GM23248 (cell line): ENCODE results near the gene PARD3B. TPM values are rescaled to one million over a fixed set of nuclear protein-coding genes. Genes with fewer than 3 reads are reported as not detected.

Source experiments
- DNase-seq: peaks from one replicate; pipeline ENCODE4 v3.0.0-alpha.2; 2015
- H2AFZ ChIP-seq: fragments of 200-600 bp; sonication (generic); 2 replicates; pipeline ENCODE4 v1.6.1; 2016; ENCODE audit warnings: antibody characterized with exemption
- H3F3A ChIP-seq: fragments of 200-600 bp; sonication (generic); 2 replicates; pipeline ENCODE4 v1.6.1; 2016; ENCODE audit warnings: mild to moderate bottlenecking, antibody characterized with exemption, mixed run types; ENCODE audit not compliant: insufficient read depth
- H3K27ac ChIP-seq: fragments of 200-600 bp; sonication (generic); 2 replicates; pipeline ENCODE4 v1.5.1; 2016; ENCODE audit warnings: mild to moderate bottlenecking
- H3K27me3 ChIP-seq: fragments of 200-600 bp; sonication (generic); replicated peaks from 2 replicates; pipeline ENCODE4 v1.6.1; 2016; ENCODE audit warnings: mild to moderate bottlenecking; ENCODE audit not compliant: insufficient read depth
- H3K36me3 ChIP-seq: fragments of 200-600 bp; sonication (generic); 2 replicates; pipeline ENCODE4 v1.6.1; 2016; ENCODE audit warnings: low read depth, mild to moderate bottlenecking
- H3K4me1 ChIP-seq: fragments of 200-600 bp; sonication (generic); 2 replicates; pipeline ENCODE4 v1.6.1; 2016; ENCODE audit warnings: mild to moderate bottlenecking; ENCODE audit not compliant: insufficient read depth
- H3K4me2 ChIP-seq: fragments of 200-600 bp; sonication (generic); one replicate; pipeline ENCODE4 v1.6.1; 2016; ENCODE audit warnings: mild to moderate bottlenecking; ENCODE audit not compliant: unreplicated experiment
- H3K4me3 ChIP-seq: fragments of 200-600 bp; sonication (generic); 2 replicates; pipeline ENCODE4 v1.5.1; 2016; ENCODE audit warnings: mild to moderate bottlenecking
- H3K79me2 ChIP-seq: fragments of 200-600 bp; sonication (generic); 2 replicates; pipeline ENCODE4 v1.6.1; 2016; ENCODE audit warnings: mild to moderate bottlenecking; ENCODE audit not compliant: insufficient read depth
- H3K9ac ChIP-seq: fragments of 200-600 bp; sonication (generic); 2 replicates; pipeline ENCODE4 v1.6.1; 2016; ENCODE audit warnings: mild to moderate bottlenecking
- H3K9me2 ChIP-seq: fragments of 200-600 bp; sonication (generic); 2 replicates; pipeline ENCODE4 v1.6.1; 2016; ENCODE audit warnings: mixed run types, mild to moderate bottlenecking, moderate library complexity; ENCODE audit not compliant: insufficient read depth
- H3K9me3 ChIP-seq: fragments of 200-600 bp; sonication (generic); one replicate; pipeline ENCODE4 v1.6.1; 2017; ENCODE audit warnings: low read depth
- H4K20me1 ChIP-seq: fragments of 200-600 bp; sonication (generic); 2 replicates; pipeline ENCODE4 v1.6.0; 2016; ENCODE audit not compliant: insufficient read depth
- EZH2 ChIP-seq: fragments of 200-600 bp; sonication (generic); IDR thresholded peaks from 2 replicates; pipeline ENCODE4 v1.6.1; 2018; ENCODE audit warnings: antibody characterized with exemption, mild to moderate bottlenecking; ENCODE audit not compliant: insufficient read depth, poor library complexity, severe bottlenecking
- EZH2phosphoT487 ChIP-seq: fragments of 200-600 bp; sonication (generic); IDR thresholded peaks from 2 replicates; pipeline ENCODE4 v1.6.1; 2018; ENCODE audit warnings: antibody characterized with exemption, moderate library complexity, mild to moderate bottlenecking, low read depth; ENCODE audit not compliant: insufficient read depth
- WGBS, 2 experiments: methylation state at CpG; one replicate each; pipeline ENCODE4 v1.1.6; 2015 to 2017; ENCODE audit warnings: low lambda C conversion rate in 2 of 2, low coverage in 1 of 2; ENCODE audit errors: missing lambda C conversion rate in 2 of 2; 5-methylcytosine and 5-hydroxymethylcytosine counted together
- in situ Hi-C: fragments of 300-500 bp; cut with MboI; formaldehyde crosslinking; loops from 2 replicates; pipeline ENCODE4 v1.15.0; 2020
- polyA plus RNA-seq: library from polyadenylated mRNA; unstranded; fragments of >200 nt; fragmentation: Nextera tagmentation; extraction: Ambion mirVana; gene quantifications from 2 replicates; pipeline ENCODE4 v1.2.1, GENCODE V29; 2016
- total RNA-seq: library from RNA; depleted of rRNA; stranded (reverse); fragments of >200 nt; shearing (Covaris generic); gene quantifications from 2 replicates; pipeline ENCODE4 v1.2.3, GENCODE V29; 2014

Gene PARD3B
- total and polyA plus RNA-seq, 2 experiments from 2014 or later = 2.5 to 6.9 TPM

DNA sequence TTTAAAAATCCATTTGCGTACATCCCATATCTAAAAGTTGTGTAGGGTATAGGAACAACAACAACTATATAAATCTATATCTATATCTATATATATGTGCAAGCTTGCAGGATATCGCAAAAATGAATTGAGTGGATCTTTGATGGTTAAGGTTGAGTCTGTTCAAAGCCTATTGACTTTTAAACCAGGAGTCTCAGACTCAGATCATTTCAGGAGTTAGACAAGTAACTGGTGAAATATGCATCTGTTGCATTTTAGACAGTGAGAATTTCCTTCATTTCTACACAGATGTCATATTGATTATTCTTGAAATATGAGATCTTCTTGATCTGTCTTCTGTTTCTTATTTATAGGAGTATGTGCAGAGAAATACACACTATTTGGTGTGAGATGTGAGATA is 66.5 kb downstream of the PARD3B start:
- no peaks in the 10 kb centered on the region for H3K27me3 ChIP-seq
- no peak overlapping the region for H3K27ac ChIP-seq
- H3K4me1 ChIP-seq = peaks cover 12% of the 10 kb centered on the region
- TF ChIP-seq EZH2phosphoT487 = no peak
- TF ChIP-seq EZH2 = no peak
- no peak overlapping the region for H3K4me3 ChIP-seq
- no peaks in the 10 kb centered on the region for H3K9me2 ChIP-seq
- H3F3A ChIP-seq = peaks cover 9% of the 10 kb centered on the region; the same call in 1 of the 2 replicates
- no peaks in the 10 kb centered on the region; the same call in 1 of the 2 replicates for H4K20me1 ChIP-seq
- no peak for DNase-seq
- no peaks in the 10 kb centered on the region for H3K36me3 ChIP-seq
- H3K9ac ChIP-seq = no peak overlapping the region
- no peak overlapping the region for H3K4me2 ChIP-seq
- H3K9me3 ChIP-seq = no peaks in the 10 kb centered on the region
- in situ Hi-C loops = no loop called here
- WGBS, 2 experiments = 95% methylated on average over 2 of the region's 2 CpGs
- H3K79me2 ChIP-seq = 0 out of 2 replicates have a peak, but pooled peaks cover 4% of the 10 kb centered on the region
- H2AFZ ChIP-seq = no peak overlapping the region

DNA sequence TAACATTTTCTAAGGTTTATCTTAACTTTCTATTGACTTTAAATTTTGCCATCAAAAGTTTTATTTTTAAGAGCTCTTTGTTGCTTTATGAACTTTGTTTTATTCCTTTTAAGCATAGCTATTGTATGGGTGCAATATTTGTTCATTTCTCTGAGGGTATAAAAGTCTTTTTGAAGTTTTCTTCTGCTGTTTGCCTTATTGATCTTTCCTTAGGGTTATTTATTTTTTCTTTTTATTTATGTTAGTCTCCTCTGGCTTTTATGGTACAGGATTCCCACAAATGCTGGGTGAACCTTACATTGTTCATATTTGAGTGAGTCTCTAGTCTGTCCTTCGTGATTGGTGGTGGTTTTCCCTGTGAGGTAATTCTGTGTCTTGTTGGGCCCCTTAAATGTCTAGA is 68.4 kb downstream of the PARD3B start:
- no peak overlapping the region for H3K27ac ChIP-seq
- 0 out of 2 replicates have a peak, but pooled peaks cover 4% of the 10 kb centered on the region for H3K79me2 ChIP-seq
- H3K9me2 ChIP-seq = no peaks in the 10 kb centered on the region
- no peaks in the 10 kb centered on the region for H3K9me3 ChIP-seq
- 83 to 90% methylated on average over 1 of the region's 1 CpG for WGBS, 2 experiments
- in situ Hi-C loops = no loop called here
- peaks cover 2% of the 10 kb centered on the region for H3K4me1 ChIP-seq
- H3K4me3 ChIP-seq = no peak overlapping the region
- no peak overlapping the region for H2AFZ ChIP-seq
- H4K20me1 ChIP-seq = no peaks in the 10 kb centered on the region; the same call in 1 of the 2 replicates
- no peaks in the 10 kb centered on the region for H3K36me3 ChIP-seq
- H3F3A ChIP-seq = peaks cover under 1% of the 10 kb centered on the region; the same call in 1 of the 2 replicates
- DNase-seq = no peak
- TF ChIP-seq EZH2 (no peak), EZH2phosphoT487 (no peak)
- no peak overlapping the region for H3K9ac ChIP-seq
- no peak overlapping the region for H3K4me2 ChIP-seq
- no peaks in the 10 kb centered on the region for H3K27me3 ChIP-seq

GRCh38 chr2:204615456-204615855 is 70.2 kb downstream of the PARD3B start:
- H3K4me2 ChIP-seq = no peak overlapping the region
- no peaks in the 10 kb centered on the region; the same call in 1 of the 2 replicates for H3K4me1 ChIP-seq
- H3K4me3 ChIP-seq = no peak overlapping the region
- DNase-seq = no peak
- in situ Hi-C loops = no loop called here
- no peak overlapping the region for H3K9ac ChIP-seq
- TF ChIP-seq EZH2phosphoT487 = no peak
- no peak for TF ChIP-seq EZH2
- no peaks in the 10 kb centered on the region; the same call in 1 of the 2 replicates for H4K20me1 ChIP-seq
- no peaks in the 10 kb centered on the region for H3K36me3 ChIP-seq
- no peak overlapping the region for H2AFZ ChIP-seq
- no peak overlapping the region for H3K27ac ChIP-seq
- H3F3A ChIP-seq = no peaks in the 10 kb centered on the region
- WGBS, 2 experiments = 91 to 94% methylated on average over 4 of the region's 4 CpGs
- 0 out of 2 replicates have a peak, but pooled peaks cover 4% of the 10 kb centered on the region for H3K79me2 ChIP-seq
- H3K27me3 ChIP-seq = no peaks in the 10 kb centered on the region
- H3K9me3 ChIP-seq = no peaks in the 10 kb centered on the region
- no peaks in the 10 kb centered on the region for H3K9me2 ChIP-seq

DNA sequence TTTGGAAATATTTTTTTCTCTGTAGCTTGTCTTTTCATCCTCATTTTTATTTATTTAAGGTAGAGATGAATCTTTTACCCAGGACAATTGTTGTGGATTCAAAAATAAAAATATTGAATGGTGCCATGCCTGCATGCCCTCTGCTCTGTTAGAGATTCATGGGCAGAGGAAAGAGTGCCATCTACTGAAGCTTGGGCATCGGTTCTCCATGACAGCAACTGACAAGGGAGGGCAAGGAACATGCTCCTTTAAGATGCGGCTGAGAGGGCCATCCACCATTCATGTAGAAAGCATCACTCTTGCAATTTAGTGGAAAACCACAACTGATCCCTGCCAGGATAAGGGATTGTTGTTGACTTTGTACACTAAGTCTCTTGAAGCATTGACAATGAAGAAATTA is 79.9 kb downstream of the PARD3B start:
- H3F3A ChIP-seq = no peaks in the 10 kb centered on the region
- H4K20me1 ChIP-seq = no peaks in the 10 kb centered on the region
- H3K36me3 ChIP-seq = no peaks in the 10 kb centered on the region
- H3K27ac ChIP-seq = no peak overlapping the region
- H2AFZ ChIP-seq = no peak overlapping the region
- H3K27me3 ChIP-seq = no peaks in the 10 kb centered on the region
- H3K4me1 ChIP-seq = peaks cover 7% of the 10 kb centered on the region; the same call in 1 of the 2 replicates
- in situ Hi-C loops = no loop called here
- whole genome bisulfite sequencing, 2 experiments = 94 to 97% methylated on average over 2 of the region's 2 CpGs
- TF ChIP-seq EZH2 (no peak), EZH2phosphoT487 (no peak)
- DNase-seq = peak; percentile 33
- H3K9me3 ChIP-seq = no peaks in the 10 kb centered on the region
- no peaks in the 10 kb centered on the region for H3K79me2 ChIP-seq
- no peak overlapping the region for H3K9ac ChIP-seq
- H3K9me2 ChIP-seq = no peaks in the 10 kb centered on the region
- H3K4me2 ChIP-seq = no peak overlapping the region
- no peak overlapping the region for H3K4me3 ChIP-seq
